K562 (cell line): Measurements from ENCODE around the gene DNMT1. TPM values are rescaled to one million over a fixed set of nuclear protein-coding genes. Genes with fewer than 3 reads are reported as not detected.

Experiments used
- ADNP ChIP-seq: fragments of 200-800 bp; sonication (Bioruptor generic); IDR thresholded peaks from 2 replicates; pipeline ENCODE4 v1.6.1; 2016; ENCODE audit warnings: missing genetic modification characterization, missing compliant biosample characterization
- CBX3 ChIP-seq, 2 experiments: IDR thresholded peaks; 1 replicate in 1 of 2; 2 replicates in 1 of 2; pipeline ENCODE4 v1.6.1; 2012; ENCODE audit warnings: inconsistent platforms in 2 of 2, low read length in 2 of 2, borderline replicate concordance in 1 of 2, control low read depth in 1 of 2
- CC2D1A ChIP-seq: fragments of 450-650 bp; IDR thresholded peaks from 2 replicates; pipeline ENCODE4 v1.6.1; 2017; ENCODE audit warnings: mild to moderate bottlenecking
- CEBPG ChIP-seq, 3 experiments: fragments of 200-800 bp in 1 of 3; sonication (Bioruptor generic) in 1 of 3; sonication (generic) in 1 of 3; formaldehyde crosslinking in 1 of 3; IDR thresholded peaks in 2 of 3; conservative IDR thresholded peaks in 1 of 3; 2 replicates each; pipeline versions ENCODE4 v1.6.1 to v1.8.0; 2016 to 2022; ENCODE audit warnings: missing compliant biosample characterization in 2 of 3, missing genetic modification characterization in 2 of 3, mild to moderate bottlenecking in 1 of 3, missing genetic modification reagents in 1 of 3
- CHD1 ChIP-seq: fragments of 200-600 bp; sonication (generic); IDR thresholded peaks from one replicate; pipeline ENCODE4 v1.6.1; 2012; ENCODE audit warnings: mild to moderate bottlenecking, moderate library complexity, low read length, inconsistent platforms
- CXXC5 ChIP-seq: fragments of 250-450 bp; sonication (Bioruptor Pico); IDR thresholded peaks from 2 replicates; pipeline ENCODE4 v1.8.0; 2022; ENCODE audit warnings: inconsistent platforms, mild to moderate bottlenecking, moderate library complexity
- ERF ChIP-seq: fragments of 450-650 bp; formaldehyde crosslinking; IDR thresholded peaks from 2 replicates; pipeline ENCODE4 v1.4.0; 2020; ENCODE audit warnings: mild to moderate bottlenecking, mixed read lengths
- FOXK1 ChIP-seq: sonication (generic); formaldehyde crosslinking; IDR thresholded peaks from 2 replicates; pipeline ENCODE4 v1.8.0; 2022; ENCODE audit warnings: missing genetic modification reagents, mild to moderate bottlenecking, borderline replicate concordance
- HDGF ChIP-seq: fragments of 450-650 bp; IDR thresholded peaks from 2 replicates; pipeline ENCODE4 v1.6.1; 2016
- KLF13 ChIP-seq: fragments of 450-650 bp; IDR thresholded peaks from 2 replicates; pipeline ENCODE4 v1.6.1; 2016; ENCODE audit warnings: missing genetic modification characterization, low read depth, mild to moderate bottlenecking, missing compliant biosample characterization, moderate library complexity, borderline replicate concordance
- MBD2 ChIP-seq: sonication (generic); IDR thresholded peaks from 2 replicates; pipeline ENCODE4 v1.6.1; 2016; ENCODE audit warnings: low read depth, borderline replicate concordance
- MLX ChIP-seq, 2 experiments: fragments of 450-650 bp in 1 of 2; sonication (generic) in 1 of 2; formaldehyde crosslinking; conservative IDR thresholded peaks; 2 replicates each; pipeline versions ENCODE4 v1.4.0 to v1.8.1; 2020 to 2022; ENCODE audit warnings: mild to moderate bottlenecking in 1 of 2, missing genetic modification reagents in 1 of 2
- NCOA1 ChIP-seq: fragments of 450-650 bp; IDR thresholded peaks from 2 replicates; pipeline ENCODE4 v1.6.1; 2016; ENCODE audit warnings: low read depth
- NELFE ChIP-seq: IDR thresholded peaks from 2 replicates; pipeline ENCODE4 v1.6.1; 2011; ENCODE audit warnings: mild to moderate bottlenecking; ENCODE audit not compliant: insufficient read depth, insufficient read length
- NR2F6 ChIP-seq: fragments of 450-650 bp; formaldehyde crosslinking; IDR thresholded peaks from 2 replicates; pipeline ENCODE4 v1.4.0; 2020; ENCODE audit warnings: mild to moderate bottlenecking
- PRMT5 ChIP-seq: sonication (generic); formaldehyde crosslinking; IDR thresholded peaks from 2 replicates; pipeline ENCODE4 v1.5.0; 2020; ENCODE audit warnings: missing genetic modification reagents
- RBM34 ChIP-seq: fragments of 200-400 bp; formaldehyde crosslinking; IDR thresholded peaks from 2 replicates; pipeline ENCODE4 v1.6.1; 2018; ENCODE audit warnings: low read length, borderline replicate concordance; ENCODE audit not compliant: insufficient read depth
- SP1 ChIP-seq: sonication (generic); formaldehyde crosslinking; IDR thresholded peaks from 2 replicates; pipeline ENCODE4 v1.8.1; 2022; ENCODE audit warnings: mild to moderate bottlenecking, missing genetic modification reagents
- SUPT5H ChIP-seq: fragments of 450-650 bp; IDR thresholded peaks from 2 replicates; pipeline ENCODE4 v1.6.1; 2016
- TRIM28 ChIP-seq: fragments of 450-650 bp; IDR thresholded peaks from 2 replicates; pipeline ENCODE4 v1.6.1; 2017
- ZBED1 ChIP-seq: IDR thresholded peaks from 2 replicates; pipeline ENCODE4 v1.6.1; 2014
- ZFP1 ChIP-seq: fragments of 450-650 bp; formaldehyde crosslinking; IDR thresholded peaks from 2 replicates; pipeline ENCODE4 v1.4.0; 2020; ENCODE audit warnings: mild to moderate bottlenecking, mixed read lengths
- ZNF583 ChIP-seq: fragments of 250-450 bp; sonication (Bioruptor Pico); IDR thresholded peaks from 2 replicates; pipeline ENCODE4 v1.4.0; 2020
- polyA plus RNA-seq, 8 experiments: library from polyadenylated mRNA; depleted of rRNA in 4 of 8; stranded (reverse) in 5 of 8; unstranded in 3 of 8; fragments of >200 nt; fragmentation: Nextera tagmentation in 2 of 8; fragmentation: Illumina TruSeq in 1 of 8; extraction: Ambion mirVana in 2 of 8; extraction: Trizol in 1 of 8; gene quantifications; 2 replicates each; pipeline versions ENCODE4 v1.2.1 to v1.2.3, GENCODE V29; 2011 to 2014; ENCODE audit warnings: inconsistent platforms in 1 of 8, missing spikeins in 1 of 8
- total RNA-seq, 7 experiments: library from RNA; depleted of rRNA in 6 of 7; stranded (reverse); fragments of >200 nt in 6 of 7; fragmentation: Illumina TruSeq in 2 of 7; extraction: Trizol in 2 of 7; gene quantifications; 2 replicates each; pipeline versions ENCODE4 v1.2.1 to v1.2.3, GENCODE V29; 2011 to 2021; ENCODE audit warnings: low replicate concordance in 1 of 7
- TF ChIP-seq, protein P1 (sequence below), 2 experiments: fragments of 450-650 bp; IDR thresholded peaks; 2 replicates each; pipeline ENCODE4 v1.6.1; 2016
- TF ChIP-seq, protein P2 (sequence below): fragments of 150-350 bp; conservative IDR thresholded peaks from 2 replicates; pipeline ENCODE4 v1.6.1; 2014; ENCODE audit warnings: low read length

Gene DNMT1
- total and polyA plus RNA-seq, 9 of the 15 experiments (the other 6 are each of a cell fraction or from before 2014, with no cell fraction given) = 80.1 to 271 (median 121) TPM

GRCh38 chr19:10106100-10106936 lies 88.4 kb downstream of the DNMT1 start, which contains the start of gene PPAN (continued):
- TF ChIP-seq ERF (CRISPR knock-in tag) (peak; percentile 74; the same call in 1 of the 2 replicates), MLX (CRISPR knock-in tag; conservative IDR thresholded peaks at IDR 0.05) (no peak), CXXC5 (CRISPR knock-in tag) (peak; percentile 91), ZFP1 (CRISPR knock-in tag) (no peak), NR2F6 (CRISPR knock-in tag) (no peak), CEBPG (CRISPR knock-in tag; IDR thresholded peaks at IDR 0.05) (no peak), CEBPG (tag; conservative IDR thresholded peaks at IDR 0.05 in 1 of 2, IDR thresholded peaks at IDR 0.05 in 1 of 2) (no peak), ADNP (tag) (no peak), RBM34 (no peak), ZBED1 (no peak), TRIM28 (no peak), NCOA1 (no peak), HDGF (no peak), SUPT5H (peak; percentile 79), CC2D1A (no peak), CBX3 (IDR thresholded peaks at IDR 0.05; ENCODE audit: borderline replicate concordance in 1 of 2, low read length in 2 of 2) (no peak), NELFE (no peak), MBD2 (peak; percentile 74; the same call in 1 of the 2 replicates), SP1 (CRISPR knock-in tag) (peak; percentile 66), CHD1 (no peak), PRMT5 (CRISPR knock-in tag) (no peak), FOXK1 (CRISPR knock-in tag) (peak; percentile 63; the same call in 1 of the 2 replicates), ZNF583 (CRISPR knock-in tag) (peak; percentile 45; the same call in 1 of the 2 replicates), KLF13 (tag) (no peak)
- TF ChIP-seq, protein P1, sequence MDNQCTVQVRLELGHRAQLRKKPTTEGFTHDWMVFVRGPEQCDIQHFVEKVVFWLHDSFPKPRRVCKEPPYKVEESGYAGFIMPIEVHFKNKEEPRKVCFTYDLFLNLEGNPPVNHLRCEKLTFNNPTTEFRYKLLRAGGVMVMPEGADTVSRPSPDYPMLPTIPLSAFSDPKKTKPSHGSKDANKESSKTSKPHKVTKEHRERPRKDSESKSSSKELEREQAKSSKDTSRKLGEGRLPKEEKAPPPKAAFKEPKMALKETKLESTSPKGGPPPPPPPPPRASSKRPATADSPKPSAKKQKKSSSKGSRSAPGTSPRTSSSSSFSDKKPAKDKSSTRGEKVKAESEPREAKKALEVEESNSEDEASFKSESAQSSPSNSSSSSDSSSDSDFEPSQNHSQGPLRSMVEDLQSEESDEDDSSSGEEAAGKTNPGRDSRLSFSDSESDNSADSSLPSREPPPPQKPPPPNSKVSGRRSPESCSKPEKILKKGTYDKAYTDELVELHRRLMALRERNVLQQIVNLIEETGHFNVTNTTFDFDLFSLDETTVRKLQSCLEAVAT (IDR thresholded peaks at IDR 0.05) = no peak
- TF ChIP-seq, protein P2, sequence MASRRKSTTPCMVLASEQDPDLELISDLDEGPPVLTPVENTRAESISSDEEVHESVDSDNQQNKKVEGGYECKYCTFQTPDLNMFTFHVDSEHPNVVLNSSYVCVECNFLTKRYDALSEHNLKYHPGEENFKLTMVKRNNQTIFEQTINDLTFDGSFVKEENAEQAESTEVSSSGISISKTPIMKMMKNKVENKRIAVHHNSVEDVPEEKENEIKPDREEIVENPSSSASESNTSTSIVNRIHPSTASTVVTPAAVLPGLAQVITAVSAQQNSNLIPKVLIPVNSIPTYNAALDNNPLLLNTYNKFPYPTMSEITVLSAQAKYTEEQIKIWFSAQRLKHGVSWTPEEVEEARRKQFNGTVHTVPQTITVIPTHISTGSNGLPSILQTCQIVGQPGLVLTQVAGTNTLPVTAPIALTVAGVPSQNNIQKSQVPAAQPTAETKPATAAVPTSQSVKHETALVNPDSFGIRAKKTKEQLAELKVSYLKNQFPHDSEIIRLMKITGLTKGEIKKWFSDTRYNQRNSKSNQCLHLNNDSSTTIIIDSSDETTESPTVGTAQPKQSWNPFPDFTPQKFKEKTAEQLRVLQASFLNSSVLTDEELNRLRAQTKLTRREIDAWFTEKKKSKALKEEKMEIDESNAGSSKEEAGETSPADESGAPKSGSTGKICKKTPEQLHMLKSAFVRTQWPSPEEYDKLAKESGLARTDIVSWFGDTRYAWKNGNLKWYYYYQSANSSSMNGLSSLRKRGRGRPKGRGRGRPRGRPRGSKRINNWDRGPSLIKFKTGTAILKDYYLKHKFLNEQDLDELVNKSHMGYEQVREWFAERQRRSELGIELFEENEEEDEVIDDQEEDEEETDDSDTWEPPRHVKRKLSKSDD = no peak; the same call in 1 of the 2 replicates
